ENCODE results near the gene TBC1D28.
A peak's percentile ranks its signal among the peaks of the same experiment; 100 is the strongest.
"Not testable (repeated sequence)": the region's sequence is repeated elsewhere in the genome, so short reads cannot be mapped to it uniquely, and the experiment has no call there.

DNA sequence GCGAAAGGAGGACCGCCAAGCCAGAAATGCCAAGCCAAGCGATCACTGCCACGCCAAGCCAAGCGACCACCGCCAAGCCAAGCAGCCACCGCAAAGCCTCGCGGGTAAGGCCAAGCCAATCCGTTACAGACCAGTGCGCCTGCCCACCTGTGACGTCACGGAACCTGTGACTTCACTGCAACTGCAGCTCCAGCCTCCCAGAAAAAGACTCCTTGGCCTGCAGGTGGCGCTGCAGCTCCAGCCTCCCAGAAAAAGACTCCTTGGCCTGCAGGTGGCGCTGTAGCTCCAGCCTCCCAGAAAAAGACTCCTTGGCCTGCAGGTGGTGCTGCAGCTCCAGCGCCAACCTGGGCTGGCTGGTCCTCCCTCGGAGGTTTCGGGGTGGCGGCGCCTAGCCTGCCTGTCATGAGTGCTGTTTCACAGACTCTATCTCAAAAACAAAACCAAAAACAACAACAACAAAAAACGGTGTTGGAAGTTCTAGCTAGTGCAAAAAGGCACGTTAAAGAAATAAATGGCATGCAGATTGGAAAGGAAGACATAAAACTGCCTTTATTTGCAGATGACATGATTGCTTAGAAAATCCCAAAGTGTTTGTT, 18.6 kb downstream of the TBC1D28 start:
- TF ChIP-seq, protein P1, sequence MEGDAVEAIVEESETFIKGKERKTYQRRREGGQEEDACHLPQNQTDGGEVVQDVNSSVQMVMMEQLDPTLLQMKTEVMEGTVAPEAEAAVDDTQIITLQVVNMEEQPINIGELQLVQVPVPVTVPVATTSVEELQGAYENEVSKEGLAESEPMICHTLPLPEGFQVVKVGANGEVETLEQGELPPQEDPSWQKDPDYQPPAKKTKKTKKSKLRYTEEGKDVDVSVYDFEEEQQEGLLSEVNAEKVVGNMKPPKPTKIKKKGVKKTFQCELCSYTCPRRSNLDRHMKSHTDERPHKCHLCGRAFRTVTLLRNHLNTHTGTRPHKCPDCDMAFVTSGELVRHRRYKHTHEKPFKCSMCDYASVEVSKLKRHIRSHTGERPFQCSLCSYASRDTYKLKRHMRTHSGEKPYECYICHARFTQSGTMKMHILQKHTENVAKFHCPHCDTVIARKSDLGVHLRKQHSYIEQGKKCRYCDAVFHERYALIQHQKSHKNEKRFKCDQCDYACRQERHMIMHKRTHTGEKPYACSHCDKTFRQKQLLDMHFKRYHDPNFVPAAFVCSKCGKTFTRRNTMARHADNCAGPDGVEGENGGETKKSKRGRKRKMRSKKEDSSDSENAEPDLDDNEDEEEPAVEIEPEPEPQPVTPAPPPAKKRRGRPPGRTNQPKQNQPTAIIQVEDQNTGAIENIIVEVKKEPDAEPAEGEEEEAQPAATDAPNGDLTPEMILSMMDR (IDR thresholded peaks at IDR 0.05): peak; percentile 87 to 99 (median 92)
- not testable (repeated sequence) for TF ChIP-seq POLR2A (IDR thresholded peaks at IDR 0.05; ENCODE audit: low read depth)

Measured in esophagus muscularis mucosa (tissue), 3 donors.